Natural killer cell (primary cell): ENCODE results near the gene ATF6. TPM values are rescaled to one million over a fixed set of nuclear protein-coding genes. Genes with fewer than 3 reads are reported as not detected.

Experiments
- ATAC-seq, 3 donors: fragments of 150-1000 bp in 2 of 3; fragments of 200-7000 bp in 1 of 3; cut with Tn5 transposase; 1 replicate in 1 of 3; 2 replicates in 2 of 3; pipeline ENCODE4 v1.10.0; 2021; ENCODE audit warnings: mild to moderate bottlenecking in 2 of 3, moderate library complexity in 2 of 3
- DNase-seq, 2 donors: peaks; one replicate each; pipeline versions ENCODE4 v3.0.0 to v3.0.0-alpha.2; 2013 to 2021; ENCODE audit warnings: mixed read lengths in 1 of 2
- H3K27ac ChIP-seq: one replicate; pipeline ENCODE4 v1.5.1; 2013; ENCODE audit warnings: mild to moderate bottlenecking, low read length
- H3K27me3 ChIP-seq: one replicate; pipeline ENCODE4 v1.6.1; 2013; ENCODE audit warnings: low read length; ENCODE audit not compliant: control insufficient read depth, insufficient read depth
- H3K36me3 ChIP-seq: one replicate; pipeline ENCODE4 v1.6.1; 2013; ENCODE audit warnings: low read length; ENCODE audit not compliant: control insufficient read depth, insufficient read depth
- H3K4me1 ChIP-seq: one replicate; pipeline ENCODE4 v1.6.1; 2013; ENCODE audit warnings: low read length; ENCODE audit not compliant: control insufficient read depth, insufficient read depth
- H3K4me3 ChIP-seq: one replicate; pipeline ENCODE4 v1.5.1; 2013; ENCODE audit warnings: low read length
- H3K9me3 ChIP-seq: one replicate; pipeline ENCODE4 v1.6.1; 2013; ENCODE audit warnings: low read length; ENCODE audit not compliant: control insufficient read depth, insufficient read depth
- H3K27ac Mint-ChIP-seq, 2 donors: one replicate each; pipeline ENCODE4 v1.8.0; 2022; ENCODE audit warnings: mild to moderate bottlenecking in 2 of 2, mixed read lengths in 2 of 2, moderate library complexity in 1 of 2
- H3K27me3 Mint-ChIP-seq, 2 donors: one replicate each; pipeline ENCODE4 v1.8.0; 2022; ENCODE audit warnings: low read depth in 2 of 2, mixed read lengths in 2 of 2
- H3K36me3 Mint-ChIP-seq: one replicate; pipeline ENCODE4 v1.8.0; 2022; ENCODE audit warnings: mixed read lengths
- H3K4me1 Mint-ChIP-seq, 2 donors: one replicate each; pipeline ENCODE4 v1.8.0; 2022; ENCODE audit warnings: mixed read lengths in 2 of 2
- H3K4me3 Mint-ChIP-seq: one replicate; pipeline ENCODE4 v1.8.0; 2022; ENCODE audit warnings: mild to moderate bottlenecking, moderate library complexity, mixed read lengths
- H3K9me3 Mint-ChIP-seq, 2 donors: one replicate each; pipeline ENCODE4 v1.8.0; 2022; ENCODE audit warnings: mixed read lengths in 2 of 2
- WGBS: methylation state at CpG from one replicate; pipeline ENCODE4 v1.1.7; 2013; ENCODE audit warnings: missing lambda C conversion rate; ENCODE audit not compliant: insufficient coverage; 5-methylcytosine and 5-hydroxymethylcytosine counted together
- intact Hi-C: fragments of 100-400 bp; cut with micrococcal nuclease; formaldehyde crosslinking; loops from one replicate; pipeline ENCODE4 v1.14.2; 2022
- total RNA-seq, 4 donors: library from RNA; stranded (reverse); fragments of 120-200 nt in 1 of 4; gene quantifications; one replicate each; pipeline versions ENCODE4 v1.2.3 to v1.2.4, GENCODE V29; 2013 to 2022
- TF ChIP-seq, protein P1 (sequence below): fragments of 200-600 bp; IDR thresholded peaks from one replicate; pipeline ENCODE4 v1.8.0; 2022; ENCODE audit warnings: antibody characterized with exemption

The ATF6 gene
- total RNA-seq, 3 donors from 2014 or later (not counting 1 experiment from before 2014, with no cell fraction given): 16.8 to 25.0 (median 21.8) TPM

- Histone ChIP-seq H3K27ac (no peak overlapping the region), H3K9me3 (no peaks in the 10 kb centered on the region), H3K36me3 (no peaks in the 10 kb centered on the region), H3K4me3 (no peak overlapping the region), H3K4me1 (peaks cover 5% of the 10 kb centered on the region), H3K27me3 (no peaks in the 10 kb centered on the region)
- Mint-ChIP-seq H3K27me3 (peaks cover 15 to 18% of the 10 kb centered on the region in 2 donors), H3K4me3 (no peak overlapping the region), H3K36me3 (no peaks in the 10 kb centered on the region), H3K9me3 (peaks cover 2 to 3% of the 10 kb centered on the region in 2 donors), H3K27ac (no peak overlapping the region), H3K4me1 (peaks cover 0 to 5% of the 10 kb centered on the region in 2 donors)
- ATAC-seq (no peak), DNase-seq (no peak)
- TF ChIP-seq, protein P1, sequence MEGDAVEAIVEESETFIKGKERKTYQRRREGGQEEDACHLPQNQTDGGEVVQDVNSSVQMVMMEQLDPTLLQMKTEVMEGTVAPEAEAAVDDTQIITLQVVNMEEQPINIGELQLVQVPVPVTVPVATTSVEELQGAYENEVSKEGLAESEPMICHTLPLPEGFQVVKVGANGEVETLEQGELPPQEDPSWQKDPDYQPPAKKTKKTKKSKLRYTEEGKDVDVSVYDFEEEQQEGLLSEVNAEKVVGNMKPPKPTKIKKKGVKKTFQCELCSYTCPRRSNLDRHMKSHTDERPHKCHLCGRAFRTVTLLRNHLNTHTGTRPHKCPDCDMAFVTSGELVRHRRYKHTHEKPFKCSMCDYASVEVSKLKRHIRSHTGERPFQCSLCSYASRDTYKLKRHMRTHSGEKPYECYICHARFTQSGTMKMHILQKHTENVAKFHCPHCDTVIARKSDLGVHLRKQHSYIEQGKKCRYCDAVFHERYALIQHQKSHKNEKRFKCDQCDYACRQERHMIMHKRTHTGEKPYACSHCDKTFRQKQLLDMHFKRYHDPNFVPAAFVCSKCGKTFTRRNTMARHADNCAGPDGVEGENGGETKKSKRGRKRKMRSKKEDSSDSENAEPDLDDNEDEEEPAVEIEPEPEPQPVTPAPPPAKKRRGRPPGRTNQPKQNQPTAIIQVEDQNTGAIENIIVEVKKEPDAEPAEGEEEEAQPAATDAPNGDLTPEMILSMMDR: no peak
- intact Hi-C loops: no loop called here
Measured at GRCh38 chr1:161989108-161989507, 223.0 kb downstream of the ATF6 start.

GRCh38 chr1:161989786-161990185 lies 223.7 kb downstream of the ATF6 start:
- DNase-seq (no peak), ATAC-seq (no peak)
- TF ChIP-seq, protein P1: no peak
- no peak overlapping the region for H3K27ac ChIP-seq
- peaks cover 2 to 3% of the 10 kb centered on the region in 2 donors for H3K9me3 Mint-ChIP-seq
- no peak overlapping the region for H3K4me3 ChIP-seq
- H3K4me1 Mint-ChIP-seq: peaks cover 0 to 5% of the 10 kb centered on the region in 2 donors
- intact Hi-C loops: no loop called here
- peaks cover 5% of the 10 kb centered on the region for H3K4me1 ChIP-seq
- no peaks in the 10 kb centered on the region for H3K9me3 ChIP-seq
- H3K27ac Mint-ChIP-seq: no peak overlapping the region
- H3K36me3 ChIP-seq: no peaks in the 10 kb centered on the region
- H3K27me3 ChIP-seq: no peaks in the 10 kb centered on the region
- no peaks in the 10 kb centered on the region for H3K36me3 Mint-ChIP-seq
- WGBS: 90% methylated on average over 3 of the region's 5 CpGs
- H3K27me3 Mint-ChIP-seq: peaks cover 15 to 18% of the 10 kb centered on the region in 2 donors
- H3K4me3 Mint-ChIP-seq: no peak overlapping the region

- ATAC-seq (no peak), DNase-seq (no peak)
- H3K27ac ChIP-seq: no peak overlapping the region
- H3K36me3 Mint-ChIP-seq: no peaks in the 10 kb centered on the region
- peaks cover 13 to 22% of the 10 kb centered on the region in 2 donors for H3K27me3 Mint-ChIP-seq
- no peaks in the 10 kb centered on the region for H3K36me3 ChIP-seq
- H3K27me3 ChIP-seq: no peaks in the 10 kb centered on the region
- H3K4me1 ChIP-seq: peaks cover 5% of the 10 kb centered on the region
- TF ChIP-seq, protein P1: no peak
- no peak overlapping the region for H3K4me3 ChIP-seq
- H3K9me3 Mint-ChIP-seq: no peaks in the 10 kb centered on the region
- H3K27ac Mint-ChIP-seq: no peak overlapping the region
- H3K4me1 Mint-ChIP-seq: peaks cover 0 to 3% of the 10 kb centered on the region in 2 donors
- no peaks in the 10 kb centered on the region for H3K9me3 ChIP-seq
- intact Hi-C loops: no loop called here
- no peak overlapping the region for H3K4me3 Mint-ChIP-seq
- WGBS: 79% methylated on average over 9 of the region's 11 CpGs
Measured at GRCh38 chr1:161993576-161993975, 227.5 kb downstream of the ATF6 start.

GRCh38 chr1:161994175-161994668 lies 228.1 kb downstream of the ATF6 start:
- H3K4me3 Mint-ChIP-seq: no peak overlapping the region
- Histone ChIP-seq H3K9me3 (no peaks in the 10 kb centered on the region), H3K4me1 (no peaks in the 10 kb centered on the region), H3K27me3 (no peaks in the 10 kb centered on the region), H3K27ac (no peak overlapping the region), H3K36me3 (no peaks in the 10 kb centered on the region), H3K4me3 (no peak overlapping the region)
- TF ChIP-seq, protein P1: no peak
- H3K4me1 Mint-ChIP-seq: no peaks in the 10 kb centered on the region
- intact Hi-C loops: no loop called here
- peaks cover 6 to 22% of the 10 kb centered on the region in 2 donors for H3K27me3 Mint-ChIP-seq
- no peaks in the 10 kb centered on the region for H3K36me3 Mint-ChIP-seq
- DNase-seq: no peak
- ATAC-seq: no peak
- no peaks in the 10 kb centered on the region for H3K9me3 Mint-ChIP-seq
- H3K27ac Mint-ChIP-seq: no peak overlapping the region
- 88% methylated on average over 8 of the region's 9 CpGs for WGBS
